Loucy (cell line): Measurements from ENCODE around the gene MAPK1.

Experiments
- H2AFZ ChIP-seq: fragments of 200-600 bp; sonication (generic); 2 replicates; pipeline ENCODE4 v1.6.0; 2016; ENCODE audit warnings: antibody characterized with exemption, mild to moderate bottlenecking, low read length, moderate library complexity
- H3F3A ChIP-seq: fragments of 200-600 bp; 2 replicates; pipeline ENCODE4 v1.6.0; 2016; ENCODE audit warnings: antibody characterized with exemption, low read depth, mild to moderate bottlenecking
- H3K27me3 ChIP-seq: fragments of 200-600 bp; sonication (generic); 2 replicates; pipeline ENCODE4 v1.6.1; 2014; ENCODE audit warnings: low read length, mild to moderate bottlenecking; ENCODE audit not compliant: insufficient read depth, poor library complexity, severe bottlenecking
- H3K36me3 ChIP-seq: fragments of 200-600 bp; sonication (generic); 2 replicates; pipeline ENCODE4 v1.6.1; 2016; ENCODE audit warnings: low read length; ENCODE audit not compliant: insufficient read depth
- H3K4me1 ChIP-seq: fragments of 200-600 bp; sonication (generic); 2 replicates; pipeline ENCODE4 v1.5.1; 2014; ENCODE audit warnings: low read length, mild to moderate bottlenecking; ENCODE audit not compliant: insufficient read depth, poor library complexity, severe bottlenecking
- H3K4me2 ChIP-seq: fragments of 200-600 bp; sonication (generic); 2 replicates; pipeline ENCODE4 v1.6.0; 2014; ENCODE audit warnings: antibody characterized with exemption, low read length, low read depth, mild to moderate bottlenecking; ENCODE audit not compliant: poor library complexity, severe bottlenecking
- H3K4me3 ChIP-seq: fragments of 200-600 bp; sonication (generic); 2 replicates; pipeline ENCODE4 v1.5.1; 2014; ENCODE audit warnings: low read length, mild to moderate bottlenecking, mixed read lengths; ENCODE audit not compliant: poor library complexity, severe bottlenecking
- H3K79me2 ChIP-seq: fragments of 200-600 bp; sonication (generic); 2 replicates; pipeline ENCODE4 v1.6.1; 2014; ENCODE audit warnings: low read length; ENCODE audit not compliant: insufficient read depth
- H3K9ac ChIP-seq: fragments of 200-600 bp; sonication (generic); 2 replicates; pipeline ENCODE4 v1.6.0; 2014; ENCODE audit warnings: mild to moderate bottlenecking, low read depth, low read length, moderate library complexity; ENCODE audit not compliant: poor library complexity, severe bottlenecking
- H3K9me2 ChIP-seq: fragments of 200-600 bp; sonication (generic); replicated peaks from 2 replicates; pipeline ENCODE4 v1.6.1; 2016; ENCODE audit warnings: low read depth, low read length, mixed read lengths
- H3K9me3 ChIP-seq: fragments of 200-600 bp; sonication (generic); 2 replicates; pipeline ENCODE4 v1.6.1; 2014; ENCODE audit warnings: mild to moderate bottlenecking, antibody characterized with exemption, low read length, low read depth; ENCODE audit not compliant: insufficient read depth
- H4K20me1 ChIP-seq: fragments of 200-600 bp; sonication (generic); 2 replicates; pipeline ENCODE4 v1.6.0; 2014; ENCODE audit warnings: antibody characterized with exemption, low read length, mild to moderate bottlenecking; ENCODE audit not compliant: insufficient read depth, poor library complexity, severe bottlenecking
- EZH2phosphoT487 ChIP-seq: fragments of 200-600 bp; IDR thresholded peaks from 2 replicates; pipeline ENCODE4 v1.6.1; 2018; ENCODE audit warnings: antibody characterized with exemption, mild to moderate bottlenecking, moderate library complexity, borderline replicate concordance
- TF ChIP-seq, protein P1 (sequence below): fragments of 200-600 bp; sonication (generic); conservative IDR thresholded peaks from 2 replicates; pipeline ENCODE4 v1.5.1; 2014; ENCODE audit warnings: mild to moderate bottlenecking, antibody characterized with exemption, low read length

Gene MAPK1

DNA sequence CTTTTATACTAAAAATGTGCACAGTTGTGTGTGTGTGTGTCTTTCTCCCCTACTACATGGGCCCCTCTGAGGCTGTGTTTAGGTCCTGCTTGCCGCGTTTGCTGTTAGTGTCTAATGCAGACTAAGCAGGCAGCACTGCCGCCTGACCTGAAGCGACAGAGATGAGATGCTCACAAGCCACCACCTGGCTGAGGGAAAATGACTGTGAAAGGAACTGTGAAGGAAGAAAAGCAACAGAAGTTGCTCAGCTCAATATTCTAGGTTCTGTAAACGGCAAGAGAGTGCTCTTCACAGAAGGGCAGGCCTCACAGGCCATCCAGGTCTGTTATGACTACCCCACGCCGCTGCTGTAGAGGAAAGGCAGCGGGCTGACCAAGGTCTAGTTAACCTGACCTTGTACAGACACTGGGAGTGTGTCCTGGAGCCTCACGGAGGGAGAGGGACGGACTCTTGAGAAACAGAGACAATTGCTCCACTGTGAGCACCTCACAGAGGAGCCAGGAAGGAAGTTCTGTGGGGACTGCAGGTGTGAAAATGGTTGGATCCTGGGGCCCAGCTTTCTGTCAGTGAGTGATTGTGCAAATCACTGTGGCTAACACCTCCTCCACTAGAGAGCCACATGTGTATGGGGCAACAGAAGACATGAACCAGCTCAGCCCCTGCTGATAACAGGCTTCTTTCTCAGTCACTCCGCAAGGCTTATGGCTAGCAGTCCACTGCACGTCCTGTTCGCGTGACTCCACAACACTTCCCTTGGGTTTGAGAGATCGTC is 100.6 kb downstream of the MAPK1 start:
- H4K20me1 ChIP-seq: no peaks in the 10 kb centered on the region
- no peak for TF ChIP-seq EZH2phosphoT487
- TF ChIP-seq, protein P1, sequence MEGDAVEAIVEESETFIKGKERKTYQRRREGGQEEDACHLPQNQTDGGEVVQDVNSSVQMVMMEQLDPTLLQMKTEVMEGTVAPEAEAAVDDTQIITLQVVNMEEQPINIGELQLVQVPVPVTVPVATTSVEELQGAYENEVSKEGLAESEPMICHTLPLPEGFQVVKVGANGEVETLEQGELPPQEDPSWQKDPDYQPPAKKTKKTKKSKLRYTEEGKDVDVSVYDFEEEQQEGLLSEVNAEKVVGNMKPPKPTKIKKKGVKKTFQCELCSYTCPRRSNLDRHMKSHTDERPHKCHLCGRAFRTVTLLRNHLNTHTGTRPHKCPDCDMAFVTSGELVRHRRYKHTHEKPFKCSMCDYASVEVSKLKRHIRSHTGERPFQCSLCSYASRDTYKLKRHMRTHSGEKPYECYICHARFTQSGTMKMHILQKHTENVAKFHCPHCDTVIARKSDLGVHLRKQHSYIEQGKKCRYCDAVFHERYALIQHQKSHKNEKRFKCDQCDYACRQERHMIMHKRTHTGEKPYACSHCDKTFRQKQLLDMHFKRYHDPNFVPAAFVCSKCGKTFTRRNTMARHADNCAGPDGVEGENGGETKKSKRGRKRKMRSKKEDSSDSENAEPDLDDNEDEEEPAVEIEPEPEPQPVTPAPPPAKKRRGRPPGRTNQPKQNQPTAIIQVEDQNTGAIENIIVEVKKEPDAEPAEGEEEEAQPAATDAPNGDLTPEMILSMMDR: no peak
- no peaks in the 10 kb centered on the region for H3K9me3 ChIP-seq
- H3K36me3 ChIP-seq: peaks cover 97% of the 10 kb centered on the region; the same call in 1 of the 2 replicates
- no peak overlapping the region for H3K4me3 ChIP-seq
- no peak overlapping the region for H3K9ac ChIP-seq
- peaks cover 5% of the 10 kb centered on the region for H3K4me1 ChIP-seq
- no peak overlapping the region for H2AFZ ChIP-seq
- no peaks in the 10 kb centered on the region for H3F3A ChIP-seq
- no peak overlapping the region for H3K4me2 ChIP-seq
- no peaks in the 10 kb centered on the region for H3K9me2 ChIP-seq
- no peaks in the 10 kb centered on the region for H3K27me3 ChIP-seq
- no peaks in the 10 kb centered on the region for H3K79me2 ChIP-seq

DNA sequence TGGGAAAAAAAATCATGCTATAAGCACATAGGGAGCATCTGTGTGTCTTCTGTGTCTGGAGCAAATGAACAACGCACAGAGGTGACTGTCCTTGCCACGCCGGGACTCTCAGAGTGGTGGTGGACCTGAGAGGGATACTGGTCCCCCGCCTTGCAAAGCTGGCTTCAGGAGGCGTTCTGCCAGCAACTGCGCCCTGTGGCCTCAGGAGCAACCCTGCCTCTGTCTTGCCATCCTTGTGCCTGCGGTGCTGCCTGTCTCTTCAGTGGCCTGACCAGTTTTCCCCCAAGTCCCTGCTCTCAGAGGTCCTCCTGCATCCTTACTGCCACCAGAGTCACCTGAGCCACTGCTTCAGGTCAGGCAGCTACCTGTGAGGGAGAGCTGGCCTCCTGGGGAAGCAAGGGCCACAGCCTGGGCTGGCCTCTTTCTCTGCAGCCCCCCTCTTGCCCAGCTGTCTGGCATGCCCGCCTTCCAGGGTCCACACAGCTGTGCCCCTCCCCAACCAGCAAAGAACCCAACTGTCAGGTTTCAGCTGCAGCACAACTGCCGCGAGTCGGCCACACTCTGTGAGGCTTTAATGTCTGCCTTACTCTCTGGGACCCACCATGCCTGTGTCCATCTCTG is 101.4 kb downstream of the MAPK1 start:
- no peaks in the 10 kb centered on the region for H3K9me3 ChIP-seq
- peaks cover 5% of the 10 kb centered on the region for H3K4me1 ChIP-seq
- no peak overlapping the region for H3K9ac ChIP-seq
- no peak overlapping the region for H3K4me2 ChIP-seq
- no peak overlapping the region for H3K4me3 ChIP-seq
- H3F3A ChIP-seq: no peaks in the 10 kb centered on the region
- no peak overlapping the region for H2AFZ ChIP-seq
- H3K9me2 ChIP-seq: no peaks in the 10 kb centered on the region
- no peaks in the 10 kb centered on the region for H3K27me3 ChIP-seq
- peaks cover 91% of the 10 kb centered on the region; the same call in 1 of the 2 replicates for H3K36me3 ChIP-seq
- no peaks in the 10 kb centered on the region for H4K20me1 ChIP-seq
- TF ChIP-seq, protein P1: no peak
- TF ChIP-seq EZH2phosphoT487: no peak
- H3K79me2 ChIP-seq: no peaks in the 10 kb centered on the region

DNA sequence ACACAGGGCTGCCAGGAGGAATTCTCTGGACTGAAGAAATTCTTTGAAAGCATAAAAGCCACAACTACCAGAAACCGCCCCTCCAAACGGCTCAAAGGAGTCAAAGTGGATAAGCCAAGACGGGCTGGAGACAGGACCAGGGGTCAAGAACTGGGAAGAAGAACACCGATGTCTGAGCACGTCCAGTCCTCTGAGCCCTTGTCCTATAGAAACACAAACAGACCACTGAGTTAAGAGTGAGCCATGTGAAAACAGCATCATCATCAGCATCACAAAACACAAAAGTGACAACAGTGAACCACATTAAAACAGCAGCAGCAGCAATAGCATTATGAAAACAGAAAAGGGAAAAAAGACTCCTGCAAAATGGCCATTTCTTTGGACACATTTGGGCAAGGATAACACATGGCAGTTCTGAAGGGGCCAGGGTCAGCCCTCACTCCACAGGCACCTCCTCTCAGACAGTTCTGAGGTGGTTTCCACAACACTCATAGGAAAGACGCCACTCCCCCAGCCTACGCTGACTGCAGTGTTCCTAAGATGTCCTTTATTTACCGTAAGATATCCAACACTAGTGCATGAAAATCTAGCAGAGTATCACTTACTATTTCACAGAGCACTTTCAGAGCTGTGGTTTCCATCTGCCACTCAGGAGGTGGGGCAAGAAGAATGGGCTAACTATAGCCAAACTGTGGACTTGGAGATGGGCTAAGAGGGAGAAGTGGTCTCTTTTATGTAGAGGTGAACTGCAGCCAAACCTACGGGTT is 103.2 kb downstream of the MAPK1 start:
- peaks cover 73% of the 10 kb centered on the region; the same call in 1 of the 2 replicates for H3K36me3 ChIP-seq

More for the DNA sequence above, 103.2 kb downstream of the MAPK1 start:
- H3K27me3 ChIP-seq: no peaks in the 10 kb centered on the region
- no peaks in the 10 kb centered on the region for H3K79me2 ChIP-seq
- no peak overlapping the region for H3K9ac ChIP-seq
- H3K9me2 ChIP-seq: no peaks in the 10 kb centered on the region
- H3K4me2 ChIP-seq: no peak overlapping the region
- no peak overlapping the region for H3K4me3 ChIP-seq
- H4K20me1 ChIP-seq: no peaks in the 10 kb centered on the region
- TF ChIP-seq, protein P1: no peak
- no peak for TF ChIP-seq EZH2phosphoT487
- H3K4me1 ChIP-seq: peaks cover 5% of the 10 kb centered on the region
- no peak overlapping the region for H2AFZ ChIP-seq
- no peaks in the 10 kb centered on the region for H3K9me3 ChIP-seq
- no peaks in the 10 kb centered on the region for H3F3A ChIP-seq
